ENCODE measurements around the gene PFKFB3. TPM values are rescaled to one million over a fixed set of nuclear protein-coding genes. Genes with fewer than 3 reads are reported as not detected.

PFKFB3 gene
- total RNA-seq, 1 donor from 2014 or later: 37.9 TPM

DNA sequence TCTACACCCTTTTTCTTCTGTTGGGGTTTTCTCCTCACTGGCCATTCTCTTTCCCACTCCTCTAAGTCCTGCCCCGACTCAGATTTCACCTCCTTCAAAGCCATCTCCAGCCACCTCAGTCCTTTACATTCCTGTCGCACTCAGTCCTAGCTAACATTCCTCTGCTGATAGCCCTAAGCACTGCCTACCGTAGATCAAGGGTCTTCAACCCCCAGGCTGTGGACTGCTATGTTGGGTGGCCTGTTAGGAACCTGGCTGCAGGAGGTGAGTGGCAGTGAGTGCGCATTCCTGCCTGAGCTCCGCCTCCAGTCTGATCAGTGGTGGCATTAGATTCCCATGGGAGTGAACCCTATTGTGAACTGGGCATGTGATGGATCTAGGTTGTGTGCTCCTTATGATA lies 11.2 kb downstream of the PFKFB3 start:
- TF ChIP-seq, protein P1, sequence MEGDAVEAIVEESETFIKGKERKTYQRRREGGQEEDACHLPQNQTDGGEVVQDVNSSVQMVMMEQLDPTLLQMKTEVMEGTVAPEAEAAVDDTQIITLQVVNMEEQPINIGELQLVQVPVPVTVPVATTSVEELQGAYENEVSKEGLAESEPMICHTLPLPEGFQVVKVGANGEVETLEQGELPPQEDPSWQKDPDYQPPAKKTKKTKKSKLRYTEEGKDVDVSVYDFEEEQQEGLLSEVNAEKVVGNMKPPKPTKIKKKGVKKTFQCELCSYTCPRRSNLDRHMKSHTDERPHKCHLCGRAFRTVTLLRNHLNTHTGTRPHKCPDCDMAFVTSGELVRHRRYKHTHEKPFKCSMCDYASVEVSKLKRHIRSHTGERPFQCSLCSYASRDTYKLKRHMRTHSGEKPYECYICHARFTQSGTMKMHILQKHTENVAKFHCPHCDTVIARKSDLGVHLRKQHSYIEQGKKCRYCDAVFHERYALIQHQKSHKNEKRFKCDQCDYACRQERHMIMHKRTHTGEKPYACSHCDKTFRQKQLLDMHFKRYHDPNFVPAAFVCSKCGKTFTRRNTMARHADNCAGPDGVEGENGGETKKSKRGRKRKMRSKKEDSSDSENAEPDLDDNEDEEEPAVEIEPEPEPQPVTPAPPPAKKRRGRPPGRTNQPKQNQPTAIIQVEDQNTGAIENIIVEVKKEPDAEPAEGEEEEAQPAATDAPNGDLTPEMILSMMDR (IDR thresholded peaks at IDR 0.05): no peak
- Mint-ChIP-seq H3K36me3 (ENCODE audit: unreplicated experiment) (peaks cover 27% of the 10 kb centered on the region), H3K27ac (ENCODE audit: unreplicated experiment) (peak overlapping the region; percentile 48), H3K9me3 (ENCODE audit: unreplicated experiment) (no peaks in the 10 kb centered on the region), H3K4me1 (ENCODE audit: unreplicated experiment) (peaks cover 41% of the 10 kb centered on the region), H3K27me3 (ENCODE audit: unreplicated experiment) (no peaks in the 10 kb centered on the region), H3K4me3 (ENCODE audit: unreplicated experiment) (no peak overlapping the region)
- DNase-seq (ENCODE audit: extremely low spot score, unreplicated experiment): no peak

DNA sequence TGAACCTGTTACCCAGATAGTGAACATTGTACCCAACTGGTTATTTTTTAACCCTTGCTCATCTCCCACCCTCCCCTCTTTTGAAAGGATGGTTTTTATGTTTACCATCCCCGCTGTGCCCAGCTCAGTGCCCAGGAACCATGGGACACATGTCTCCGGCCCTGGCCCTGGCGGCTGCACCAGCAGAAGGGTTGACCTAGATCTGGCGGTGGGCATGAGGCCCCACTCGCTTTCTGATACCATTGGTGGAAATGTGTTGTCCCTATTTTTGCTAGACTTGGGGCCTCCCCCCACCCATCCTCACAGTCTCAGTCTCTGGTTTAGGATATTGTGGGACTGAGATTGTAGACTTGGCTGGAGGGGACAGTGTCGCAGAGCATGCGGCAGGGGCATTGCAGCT lies 11.9 kb downstream of the PFKFB3 start:
- Mint-ChIP-seq H3K27me3 (ENCODE audit: unreplicated experiment) (no peaks in the 10 kb centered on the region), H3K4me3 (ENCODE audit: unreplicated experiment) (no peak overlapping the region), H3K4me1 (ENCODE audit: unreplicated experiment) (peaks cover 42% of the 10 kb centered on the region), H3K9me3 (ENCODE audit: unreplicated experiment) (no peaks in the 10 kb centered on the region), H3K36me3 (ENCODE audit: unreplicated experiment) (peaks cover 30% of the 10 kb centered on the region), H3K27ac (ENCODE audit: unreplicated experiment) (no peak overlapping the region)
- DNase-seq (ENCODE audit: extremely low spot score, unreplicated experiment): no peak
- TF ChIP-seq, protein P1 (IDR thresholded peaks at IDR 0.05): no peak

DNA sequence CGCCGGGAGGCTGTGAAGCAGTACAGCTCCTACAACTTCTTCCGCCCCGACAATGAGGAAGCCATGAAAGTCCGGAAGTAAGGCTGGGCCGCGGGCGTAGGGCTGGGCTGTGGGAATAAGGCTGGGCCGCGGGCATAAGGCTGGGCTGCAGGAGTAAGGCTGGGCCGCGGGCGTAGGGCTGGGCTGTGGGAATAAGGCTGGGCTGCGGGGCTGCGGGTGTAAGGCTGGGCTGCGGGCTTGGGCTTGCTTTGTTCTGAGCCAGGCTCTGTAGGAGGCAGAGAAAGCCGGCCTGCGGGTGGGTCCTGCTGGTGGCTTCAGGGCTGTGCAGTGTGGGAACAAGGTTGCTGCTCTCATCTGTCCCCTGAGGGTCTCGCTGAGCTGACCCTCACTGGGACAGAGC lies 12.5 kb downstream of the PFKFB3 start:
- Mint-ChIP-seq H3K36me3 (ENCODE audit: unreplicated experiment) (peaks cover 30% of the 10 kb centered on the region), H3K4me3 (ENCODE audit: unreplicated experiment) (no peak overlapping the region), H3K27ac (ENCODE audit: unreplicated experiment) (no peak overlapping the region), H3K27me3 (ENCODE audit: unreplicated experiment) (no peaks in the 10 kb centered on the region), H3K9me3 (ENCODE audit: unreplicated experiment) (no peaks in the 10 kb centered on the region), H3K4me1 (ENCODE audit: unreplicated experiment) (peaks cover 42% of the 10 kb centered on the region)
- TF ChIP-seq, protein P1 (IDR thresholded peaks at IDR 0.05): no peak
- no peak for DNase-seq (ENCODE audit: extremely low spot score, unreplicated experiment)

DNA sequence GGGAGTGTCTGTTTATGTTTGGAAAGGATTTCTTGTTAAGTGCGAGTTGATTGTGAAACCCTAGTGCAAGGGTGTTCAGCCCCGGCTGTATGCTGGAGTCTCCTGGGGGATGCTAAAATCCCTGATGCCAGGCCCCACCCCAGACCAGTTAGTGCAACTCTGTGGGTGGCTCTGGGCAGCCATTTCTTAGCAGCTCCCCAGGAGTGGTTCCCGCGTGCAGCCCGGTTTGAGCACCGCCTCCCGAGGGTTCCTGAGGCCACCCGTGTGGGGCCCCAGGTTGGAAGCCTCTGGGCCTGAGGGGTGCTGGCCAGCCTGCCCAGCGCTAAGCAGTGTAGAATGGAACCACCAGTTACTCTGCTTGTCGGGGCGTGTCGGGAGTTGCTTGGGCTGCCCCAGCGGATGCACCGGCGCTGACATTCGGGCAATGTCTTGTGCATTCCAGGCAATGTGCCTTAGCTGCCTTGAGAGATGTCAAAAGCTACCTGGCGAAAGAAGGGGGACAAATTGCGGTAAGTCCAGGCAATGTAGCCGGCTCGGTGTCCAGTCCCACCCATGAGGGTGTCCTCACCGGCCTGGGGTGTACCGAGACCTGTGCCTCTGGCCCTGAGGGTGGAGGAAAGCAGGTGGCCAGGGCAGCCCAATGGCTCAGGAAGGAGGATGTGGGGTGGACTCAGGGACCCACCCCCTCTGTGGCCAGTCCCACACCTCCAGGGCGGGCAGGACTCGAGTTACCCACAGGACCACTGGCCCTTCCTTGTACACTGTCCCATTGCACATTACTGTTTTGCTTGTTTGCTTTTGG lies 13.2 kb downstream of the PFKFB3 start:
- no peaks in the 10 kb centered on the region for H3K9me3 Mint-ChIP-seq (ENCODE audit: unreplicated experiment)
- TF ChIP-seq, protein P1 (IDR thresholded peaks at IDR 0.05): no peak
- peaks cover 36% of the 10 kb centered on the region for H3K36me3 Mint-ChIP-seq (ENCODE audit: unreplicated experiment)
- DNase-seq (ENCODE audit: extremely low spot score, unreplicated experiment): no peak
- H3K4me3 Mint-ChIP-seq (ENCODE audit: unreplicated experiment): no peak overlapping the region
- H3K4me1 Mint-ChIP-seq (ENCODE audit: unreplicated experiment): peaks cover 42% of the 10 kb centered on the region
- H3K27me3 Mint-ChIP-seq (ENCODE audit: unreplicated experiment): no peaks in the 10 kb centered on the region
- H3K27ac Mint-ChIP-seq (ENCODE audit: unreplicated experiment): no peak overlapping the region

DNA sequence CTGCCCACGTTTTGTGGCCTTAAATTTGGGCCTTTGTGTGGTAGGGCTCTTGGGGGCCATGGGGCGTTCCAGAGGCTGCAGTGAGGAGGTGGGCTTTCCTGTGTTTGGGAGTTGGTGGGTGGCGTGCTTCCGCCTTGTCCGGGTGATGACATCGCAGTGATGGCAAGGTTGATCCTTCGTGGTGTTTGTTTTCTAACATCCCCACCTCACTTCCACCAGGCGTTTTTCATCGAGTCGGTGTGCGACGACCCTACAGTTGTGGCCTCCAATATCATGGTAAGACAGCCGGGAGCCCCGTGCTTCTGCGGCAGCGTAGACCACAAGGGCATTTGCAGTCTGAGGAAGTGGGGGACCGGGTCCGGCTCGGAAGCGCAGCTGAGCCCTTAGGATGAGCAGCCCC lies 14.2 kb downstream of the PFKFB3 start:
- no peaks in the 10 kb centered on the region for H3K27me3 Mint-ChIP-seq (ENCODE audit: unreplicated experiment)
- no peak overlapping the region for H3K4me3 Mint-ChIP-seq (ENCODE audit: unreplicated experiment)
- peaks cover 43% of the 10 kb centered on the region for H3K36me3 Mint-ChIP-seq (ENCODE audit: unreplicated experiment)
- no peaks in the 10 kb centered on the region for H3K9me3 Mint-ChIP-seq (ENCODE audit: unreplicated experiment)
- peaks cover 33% of the 10 kb centered on the region for H3K4me1 Mint-ChIP-seq (ENCODE audit: unreplicated experiment)
- H3K27ac Mint-ChIP-seq (ENCODE audit: unreplicated experiment): no peak overlapping the region
- TF ChIP-seq, protein P1 (IDR thresholded peaks at IDR 0.05): no peak
- no peak for DNase-seq (ENCODE audit: extremely low spot score, unreplicated experiment)
